22Rv1 (cell line): ENCODE data around the gene RPA1.

Experiments used
- ZFX ChIP-seq: fragments of 450-650 bp; IDR thresholded peaks from 2 replicates; pipeline ENCODE4 v1.6.1; 2017; ENCODE audit warnings: antibody characterized with exemption, borderline replicate concordance
- TF ChIP-seq, protein P1 (sequence below): fragments of 450-650 bp; IDR thresholded peaks from 2 replicates; pipeline ENCODE4 v1.5.1; 2017; ENCODE audit warnings: mild to moderate bottlenecking

DNA sequence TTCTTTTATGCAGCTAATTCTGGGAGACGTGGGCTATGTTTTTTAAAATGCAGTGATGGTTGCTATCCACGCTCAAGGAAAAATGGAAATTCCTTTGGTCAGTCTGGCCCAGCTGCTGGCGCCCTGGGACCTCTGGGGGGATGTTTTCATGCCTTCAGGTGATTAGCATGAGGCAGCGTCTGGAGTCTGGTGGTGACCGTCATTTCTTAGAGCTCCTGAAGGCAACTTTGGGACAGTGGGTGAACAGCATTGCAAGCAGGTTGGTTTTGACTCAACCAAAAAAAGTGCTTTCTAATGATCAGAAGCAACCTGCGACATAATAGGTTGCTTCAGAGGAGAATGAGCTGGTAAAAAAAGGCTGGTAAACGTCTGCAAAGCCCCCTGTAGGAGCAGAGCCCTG lies 82.3 kb downstream of the RPA1 start:
- TF ChIP-seq, protein P1, sequence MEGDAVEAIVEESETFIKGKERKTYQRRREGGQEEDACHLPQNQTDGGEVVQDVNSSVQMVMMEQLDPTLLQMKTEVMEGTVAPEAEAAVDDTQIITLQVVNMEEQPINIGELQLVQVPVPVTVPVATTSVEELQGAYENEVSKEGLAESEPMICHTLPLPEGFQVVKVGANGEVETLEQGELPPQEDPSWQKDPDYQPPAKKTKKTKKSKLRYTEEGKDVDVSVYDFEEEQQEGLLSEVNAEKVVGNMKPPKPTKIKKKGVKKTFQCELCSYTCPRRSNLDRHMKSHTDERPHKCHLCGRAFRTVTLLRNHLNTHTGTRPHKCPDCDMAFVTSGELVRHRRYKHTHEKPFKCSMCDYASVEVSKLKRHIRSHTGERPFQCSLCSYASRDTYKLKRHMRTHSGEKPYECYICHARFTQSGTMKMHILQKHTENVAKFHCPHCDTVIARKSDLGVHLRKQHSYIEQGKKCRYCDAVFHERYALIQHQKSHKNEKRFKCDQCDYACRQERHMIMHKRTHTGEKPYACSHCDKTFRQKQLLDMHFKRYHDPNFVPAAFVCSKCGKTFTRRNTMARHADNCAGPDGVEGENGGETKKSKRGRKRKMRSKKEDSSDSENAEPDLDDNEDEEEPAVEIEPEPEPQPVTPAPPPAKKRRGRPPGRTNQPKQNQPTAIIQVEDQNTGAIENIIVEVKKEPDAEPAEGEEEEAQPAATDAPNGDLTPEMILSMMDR: no peak
- TF ChIP-seq ZFX: no peak
